ENCODE results near the gene MAD1L1. TPM values are rescaled to one million over a fixed set of nuclear protein-coding genes. Genes with fewer than 3 reads are reported as not detected.
"Not testable (repeated sequence)": the region's sequence is repeated elsewhere in the genome, so short reads cannot be mapped to it uniquely, and the experiment has no call there.

MAD1L1 gene
- total RNA-seq, 2 donors from 2014 or later = 81.3 to 115 TPM

- Mint-ChIP-seq H3K27me3 (no peaks in the 10 kb centered on the region), H3K4me3 (no peak overlapping the region), H3K36me3 (ENCODE audit: low read depth) (peaks cover 2% of the 10 kb centered on the region), H3K4me1 (peaks cover 8% of the 10 kb centered on the region), H3K27ac (no peak overlapping the region)
- no peaks in the 10 kb centered on the region for H3K9me3 ChIP-seq (ENCODE audit: control insufficient read depth, low read length, poor library complexity, severe bottlenecking)
- DNase-seq (peak in 1 of 3 donors; percentile 9), ATAC-seq (no peak)
Observed at GRCh38 chr7:1844336-1844950, 388.3 kb downstream of the MAD1L1 start.

- Mint-ChIP-seq H3K4me3 (no peak overlapping the region), H3K36me3 (ENCODE audit: low read depth) (peaks cover 2% of the 10 kb centered on the region)
- no peak for ATAC-seq
Observed at GRCh38 chr7:1843921-1844335, 388.8 kb downstream of the MAD1L1 start.

GRCh38 chr7:1843271-1843861 is 389.4 kb downstream of the MAD1L1 start:
- peak in 1 of 3 donors; percentile 9 for DNase-seq
- H3K27me3 Mint-ChIP-seq = no peaks in the 10 kb centered on the region

More at GRCh38 chr7:1843921-1844335, 388.8 kb downstream of the MAD1L1 start:
- Mint-ChIP-seq H3K27ac (no peak overlapping the region), H3K27me3 (no peaks in the 10 kb centered on the region), H3K4me1 (peaks cover 8% of the 10 kb centered on the region)
- H3K9me3 ChIP-seq (ENCODE audit: control insufficient read depth, low read length, poor library complexity, severe bottlenecking) = no peaks in the 10 kb centered on the region
- DNase-seq = no peak

GRCh38 chr7:1842321-1843221 is 390.2 kb downstream of the MAD1L1 start:
- H3K4me1 Mint-ChIP-seq = peaks cover 8% of the 10 kb centered on the region
- peaks cover 2% of the 10 kb centered on the region for H3K36me3 Mint-ChIP-seq (ENCODE audit: low read depth)
- H3K4me3 Mint-ChIP-seq = no peak overlapping the region

More at GRCh38 chr7:1843271-1843861, 389.4 kb downstream of the MAD1L1 start:
- peak overlapping the region; percentile 39 for H3K4me3 Mint-ChIP-seq
- no peak for ATAC-seq
- no peaks in the 10 kb centered on the region for H3K9me3 ChIP-seq (ENCODE audit: control insufficient read depth, low read length, poor library complexity, severe bottlenecking)
- peaks cover 2% of the 10 kb centered on the region for H3K36me3 Mint-ChIP-seq (ENCODE audit: low read depth)
- no peak overlapping the region for H3K27ac Mint-ChIP-seq
- peaks cover 8% of the 10 kb centered on the region for H3K4me1 Mint-ChIP-seq

GRCh38 chr7:1841286-1842021 is 391.3 kb downstream of the MAD1L1 start:
- ATAC-seq; H3K27me3 Mint-ChIP-seq; H3K9me3 ChIP-seq (ENCODE audit: control insufficient read depth, low read length, poor library complexity, severe bottlenecking); H3K4me3 Mint-ChIP-seq; H3K27ac Mint-ChIP-seq; H3K4me1 Mint-ChIP-seq; DNase-seq; H3K36me3 Mint-ChIP-seq (ENCODE audit: low read depth): not testable (repeated sequence)

More at GRCh38 chr7:1842321-1843221, 390.2 kb downstream of the MAD1L1 start:
- ATAC-seq (no peak), DNase-seq (peak in 1 of 3 donors; percentile 9)
- no peak overlapping the region for H3K27ac Mint-ChIP-seq
- no peaks in the 10 kb centered on the region for H3K9me3 ChIP-seq (ENCODE audit: control insufficient read depth, low read length, poor library complexity, severe bottlenecking)
- H3K27me3 Mint-ChIP-seq = no peaks in the 10 kb centered on the region

- not testable (repeated sequence) for H3K27me3 Mint-ChIP-seq; H3K4me1 Mint-ChIP-seq; ATAC-seq; H3K4me3 Mint-ChIP-seq; H3K36me3 Mint-ChIP-seq (ENCODE audit: low read depth); H3K9me3 ChIP-seq (ENCODE audit: control insufficient read depth, low read length, poor library complexity, severe bottlenecking); H3K27ac Mint-ChIP-seq
- peak in 1 of 3 donors; percentile 10 for DNase-seq
Observed at GRCh38 chr7:1840744-1841143, 392.0 kb downstream of the MAD1L1 start.

- Mint-ChIP-seq H3K4me1 (peaks cover 3% of the 10 kb centered on the region), H3K27me3 (no peaks in the 10 kb centered on the region), H3K4me3 (no peak overlapping the region), H3K27ac (no peak overlapping the region), H3K36me3 (ENCODE audit: low read depth) (no peaks in the 10 kb centered on the region)
- DNase-seq = no peak
- no peak for ATAC-seq
- H3K9me3 ChIP-seq (ENCODE audit: control insufficient read depth, low read length, poor library complexity, severe bottlenecking) = no peaks in the 10 kb centered on the region
Observed at GRCh38 chr7:1839701-1840100, 393.0 kb downstream of the MAD1L1 start.

GRCh38 chr7:1838911-1839531 is 393.7 kb downstream of the MAD1L1 start:
- H3K27me3 Mint-ChIP-seq; H3K27ac Mint-ChIP-seq; DNase-seq; H3K4me3 Mint-ChIP-seq; H3K4me1 Mint-ChIP-seq; ATAC-seq; H3K36me3 Mint-ChIP-seq (ENCODE audit: low read depth); H3K9me3 ChIP-seq (ENCODE audit: control insufficient read depth, low read length, poor library complexity, severe bottlenecking): not testable (repeated sequence)

- not testable (repeated sequence) for H3K9me3 ChIP-seq (ENCODE audit: control insufficient read depth, low read length, poor library complexity, severe bottlenecking); H3K27me3 Mint-ChIP-seq; H3K4me3 Mint-ChIP-seq; ATAC-seq; H3K4me1 Mint-ChIP-seq; H3K36me3 Mint-ChIP-seq (ENCODE audit: low read depth); H3K27ac Mint-ChIP-seq; DNase-seq
Observed at GRCh38 chr7:1838544-1838872, 394.2 kb downstream of the MAD1L1 start.

GRCh38 chr7:1837696-1838543 is 394.8 kb downstream of the MAD1L1 start:
- H3K4me3 Mint-ChIP-seq; H3K4me1 Mint-ChIP-seq; ATAC-seq; H3K27ac Mint-ChIP-seq; DNase-seq; H3K9me3 ChIP-seq (ENCODE audit: control insufficient read depth, low read length, poor library complexity, severe bottlenecking); H3K27me3 Mint-ChIP-seq; H3K36me3 Mint-ChIP-seq (ENCODE audit: low read depth): not testable (repeated sequence)

GRCh38 chr7:1831933-1832535 is 400.7 kb downstream of the MAD1L1 start:
- not testable (repeated sequence) for H3K27ac Mint-ChIP-seq; H3K9me3 ChIP-seq (ENCODE audit: control insufficient read depth, low read length, poor library complexity, severe bottlenecking); H3K4me3 Mint-ChIP-seq; DNase-seq; H3K4me1 Mint-ChIP-seq; H3K27me3 Mint-ChIP-seq; H3K36me3 Mint-ChIP-seq (ENCODE audit: low read depth); ATAC-seq

- H3K27me3 Mint-ChIP-seq; H3K4me1 Mint-ChIP-seq; H3K27ac Mint-ChIP-seq; DNase-seq; ATAC-seq; H3K4me3 Mint-ChIP-seq; H3K9me3 ChIP-seq (ENCODE audit: control insufficient read depth, low read length, poor library complexity, severe bottlenecking); H3K36me3 Mint-ChIP-seq (ENCODE audit: low read depth): not testable (repeated sequence)
Observed at GRCh38 chr7:1831471-1831870, 401.3 kb downstream of the MAD1L1 start.

All from T-helper 17 cell (primary cell).